Activated CD4-positive, alpha-beta T cell treated with anti-CD3 and anti-CD28 coated beads for 36 hours (primary cell): Measurements from ENCODE around the gene IRX3. TPM values are rescaled to one million over a fixed set of nuclear protein-coding genes. Genes with fewer than 3 reads are reported as not detected.

ENCODE experiments used
- ATAC-seq: fragments of 200-7000 bp; cut with Tn5 transposase; one replicate; pipeline ENCODE4 v1.10.0; 2021; ENCODE audit warnings: mild to moderate bottlenecking, moderate library complexity
- CTCF ChIA-PET: fragments of 350-600 bp; sonication (Branson Sonifier 250); formaldehyde crosslinking; loops from one replicate; lab custom pipeline; 2021; ENCODE audit warnings: antibody characterized with exemption; lab: Charles Lee
- POLR2A ChIA-PET: fragments of 350-600 bp; sonication (Branson Sonifier 250); formaldehyde crosslinking; loops from one replicate; lab custom pipeline; 2021; ENCODE audit warnings: antibody characterized with exemption, inconsistent platforms; lab: Charles Lee
- DNase-seq: peaks from one replicate; pipeline ENCODE4 v3.0.0-alpha.2; 2020
- H3K27ac Mint-ChIP-seq: one replicate; pipeline ENCODE4 v1.8.0; 2021; ENCODE audit warnings: mixed read lengths
- H3K27me3 Mint-ChIP-seq: one replicate; pipeline ENCODE4 v1.8.0; 2021; ENCODE audit warnings: mixed read lengths
- H3K36me3 Mint-ChIP-seq: one replicate; pipeline ENCODE4 v1.8.0; 2021; ENCODE audit warnings: low read depth, mixed read lengths
- H3K4me1 Mint-ChIP-seq: one replicate; pipeline ENCODE4 v1.8.0; 2021; ENCODE audit warnings: mixed read lengths
- H3K4me3 Mint-ChIP-seq: one replicate; pipeline ENCODE4 v1.8.0; 2021; ENCODE audit warnings: mild to moderate bottlenecking, moderate library complexity, mixed read lengths
- H3K9me3 Mint-ChIP-seq: one replicate; pipeline ENCODE4 v1.8.0; 2021; ENCODE audit warnings: low read depth, mixed read lengths
- intact Hi-C, 2 experiments: fragments of 100-400 bp; cut with DNase I in 1 of 2; cut with micrococcal nuclease in 1 of 2; formaldehyde crosslinking; loops; one replicate each; pipeline versions ENCODE4 v1.14.2 to v1.15.1; 2022 to 2024; cut with DNase I, micrococcal nuclease
- total RNA-seq, 2 experiments: library from RNA; stranded (reverse); gene quantifications; one replicate each; pipeline ENCODE4 v1.2.3, GENCODE V29; 2021

The IRX3 gene
- total RNA-seq, 2 experiments from 2014 or later = not detected

- no peak for DNase-seq
- H3K27me3 Mint-ChIP-seq = no peaks in the 10 kb centered on the region
- H3K36me3 Mint-ChIP-seq = no peaks in the 10 kb centered on the region
- ChIA-PET POLR2A (no interaction called here), CTCF (no interaction called here)
- no peaks in the 10 kb centered on the region for H3K9me3 Mint-ChIP-seq
- intact Hi-C loops = no loop called here
- no peak overlapping the region for H3K4me3 Mint-ChIP-seq
- no peaks in the 10 kb centered on the region for H3K4me1 Mint-ChIP-seq
- H3K27ac Mint-ChIP-seq = no peak overlapping the region
- ATAC-seq = no peak
Observed at GRCh38 chr16:54316095-54316889, 29.7 kb upstream of the IRX3 start.

- Mint-ChIP-seq H3K4me1 (no peaks in the 10 kb centered on the region), H3K4me3 (no peak overlapping the region), H3K36me3 (no peaks in the 10 kb centered on the region), H3K9me3 (no peaks in the 10 kb centered on the region), H3K27ac (no peak overlapping the region), H3K27me3 (peaks cover 2% of the 10 kb centered on the region)
- DNase-seq = no peak
- POLR2A ChIA-PET = no interaction called here
- intact Hi-C loops = no loop called here
- ATAC-seq = no peak
- CTCF ChIA-PET = no interaction called here
Observed at GRCh38 chr16:54313789-54314188, 27.2 kb upstream of the IRX3 start.

DNA sequence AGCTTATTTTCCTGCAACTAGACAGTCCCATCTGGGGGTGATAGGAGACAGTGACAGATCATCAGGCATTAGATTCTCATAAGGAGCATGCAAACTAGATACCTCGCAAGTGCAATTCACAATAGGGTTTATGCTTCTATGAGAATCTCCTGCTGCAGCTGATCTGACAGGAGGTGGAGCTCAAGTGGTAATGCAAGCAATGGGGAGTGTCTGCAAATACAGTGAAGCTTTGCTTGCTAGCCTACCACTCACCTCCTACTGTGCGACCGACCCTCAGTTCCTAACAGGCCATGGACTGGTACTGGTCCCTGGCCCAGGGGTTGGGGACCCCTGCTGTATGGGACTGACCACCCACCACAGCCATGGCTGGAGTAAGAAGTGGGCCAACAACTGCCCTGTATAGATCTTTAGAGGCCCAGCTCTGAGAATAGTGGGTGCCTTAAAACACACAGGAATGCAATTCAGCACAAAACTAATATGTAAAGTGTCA, 26.0 kb upstream of the IRX3 start:
- Mint-ChIP-seq H3K27ac (no peak overlapping the region), H3K36me3 (no peaks in the 10 kb centered on the region), H3K27me3 (peaks cover 2% of the 10 kb centered on the region), H3K4me1 (no peaks in the 10 kb centered on the region), H3K4me3 (no peak overlapping the region), H3K9me3 (no peaks in the 10 kb centered on the region)
- POLR2A ChIA-PET = no interaction called here
- CTCF ChIA-PET = interaction anchor here (0.8 kb wide), 1 partner anchor 75 kb away, joined by 3 read pairs; no protein-coding TSS in a partner anchor
- ATAC-seq (no peak), DNase-seq (no peak)
- intact Hi-C loops = no loop called here

GRCh38 chr16:54309341-54309740, 22.8 kb upstream of the IRX3 start:
- Mint-ChIP-seq H3K9me3 (no peaks in the 10 kb centered on the region), H3K4me3 (no peak overlapping the region), H3K4me1 (no peaks in the 10 kb centered on the region), H3K36me3 (no peaks in the 10 kb centered on the region), H3K27ac (no peak overlapping the region), H3K27me3 (peaks cover 4% of the 10 kb centered on the region)
- DNase-seq (no peak), ATAC-seq (no peak)
- ChIA-PET CTCF (no interaction called here), POLR2A (no interaction called here)
- intact Hi-C loops = no loop called here

DNA sequence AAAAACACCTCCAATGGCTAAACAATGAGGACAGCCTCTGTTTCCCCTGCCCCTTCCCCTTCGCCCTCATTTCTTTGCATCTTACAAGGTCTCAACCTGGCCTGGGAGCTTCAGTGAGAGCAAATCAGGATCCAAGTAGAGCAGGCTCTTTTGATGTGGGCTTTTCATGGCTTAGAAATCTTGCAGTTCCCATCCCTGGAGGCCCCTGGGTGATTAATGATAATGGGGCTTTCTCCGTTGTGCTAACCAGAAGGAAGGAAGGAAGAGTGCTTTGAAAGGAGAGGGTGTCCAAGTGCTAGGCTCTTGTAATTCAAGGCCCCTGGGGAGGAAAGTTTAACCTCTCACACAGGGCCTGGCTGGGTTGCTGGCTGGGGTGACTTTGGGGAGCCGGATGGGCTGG, 18.5 kb upstream of the IRX3 start:
- POLR2A ChIA-PET = no interaction called here
- intact Hi-C loops = no loop called here
- DNase-seq = no peak
- CTCF ChIA-PET = interaction anchor here (0.5 kb wide), 1 partner anchor 194 kb away, joined by 3 read pairs; no protein-coding TSS in a partner anchor
- H3K4me1 Mint-ChIP-seq = no peaks in the 10 kb centered on the region
- ATAC-seq = no peak
- H3K27ac Mint-ChIP-seq = no peak overlapping the region
- no peaks in the 10 kb centered on the region for H3K36me3 Mint-ChIP-seq
- H3K9me3 Mint-ChIP-seq = no peaks in the 10 kb centered on the region
- no peak overlapping the region for H3K4me3 Mint-ChIP-seq
- peaks cover 3% of the 10 kb centered on the region for H3K27me3 Mint-ChIP-seq

GRCh38 chr16:54303613-54304012, 17.0 kb upstream of the IRX3 start:
- CTCF ChIA-PET = no interaction called here

DNA sequence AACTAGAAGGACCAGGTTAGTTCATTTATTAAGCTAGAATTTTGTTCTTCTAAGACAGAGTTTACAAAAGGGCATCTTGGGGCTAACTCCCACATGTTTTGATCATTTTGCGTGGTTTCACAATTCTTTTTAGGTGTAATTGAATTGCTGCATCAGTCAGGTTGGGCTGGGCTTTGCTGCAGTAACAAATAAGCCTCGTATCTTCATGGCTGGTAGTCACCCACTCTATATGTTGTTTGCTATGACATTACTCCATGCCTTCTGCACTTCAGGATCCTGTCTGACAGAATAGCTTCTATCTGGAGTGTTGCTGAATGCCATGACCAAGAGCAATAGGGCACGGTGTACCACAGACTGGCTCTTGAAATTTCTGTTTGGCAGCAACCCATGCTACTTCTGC, 10.6 kb upstream of the IRX3 start:
- Mint-ChIP-seq H3K27me3 (peaks cover 20% of the 10 kb centered on the region), H3K36me3 (no peaks in the 10 kb centered on the region), H3K27ac (no peak overlapping the region), H3K9me3 (peaks cover 5% of the 10 kb centered on the region), H3K4me1 (no peaks in the 10 kb centered on the region), H3K4me3 (no peak overlapping the region)
- CTCF ChIA-PET = interaction anchor here (0.6 kb wide), 1 partner anchor 406 kb away, joined by 3 read pairs; no protein-coding TSS in a partner anchor
- DNase-seq (no peak), ATAC-seq (no peak)
- intact Hi-C loops = no loop called here
- POLR2A ChIA-PET = no interaction called here

More at GRCh38 chr16:54303613-54304012, 17.0 kb upstream of the IRX3 start:
- peaks cover 5% of the 10 kb centered on the region for H3K27me3 Mint-ChIP-seq
- POLR2A ChIA-PET = no interaction called here
- no peak overlapping the region for H3K4me3 Mint-ChIP-seq
- no peaks in the 10 kb centered on the region for H3K4me1 Mint-ChIP-seq
- no peaks in the 10 kb centered on the region for H3K9me3 Mint-ChIP-seq
- H3K36me3 Mint-ChIP-seq = no peaks in the 10 kb centered on the region
- intact Hi-C loops = no loop called here
- no peak for ATAC-seq
- H3K27ac Mint-ChIP-seq = no peak overlapping the region
- DNase-seq = no peak

DNA sequence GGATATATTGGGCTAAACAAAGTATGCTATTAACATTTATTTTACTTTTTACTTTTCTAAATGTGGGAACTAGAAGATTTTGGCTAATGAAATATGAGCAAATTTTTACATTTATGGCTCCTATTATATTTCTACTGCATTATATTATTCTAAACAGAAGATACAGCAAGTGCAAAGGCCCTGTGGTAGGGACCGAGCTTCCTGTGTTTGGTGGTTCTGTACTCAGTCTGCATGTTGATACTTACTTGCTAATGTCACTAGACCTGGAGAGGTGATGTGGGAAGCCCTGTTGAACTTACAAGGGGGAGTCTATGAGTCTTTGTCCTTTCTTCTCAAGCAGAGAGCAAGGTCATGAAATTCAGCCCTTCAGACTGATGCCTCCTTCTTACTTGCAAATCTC, 10.0 kb upstream of the IRX3 start:
- no peak for DNase-seq

DNA sequence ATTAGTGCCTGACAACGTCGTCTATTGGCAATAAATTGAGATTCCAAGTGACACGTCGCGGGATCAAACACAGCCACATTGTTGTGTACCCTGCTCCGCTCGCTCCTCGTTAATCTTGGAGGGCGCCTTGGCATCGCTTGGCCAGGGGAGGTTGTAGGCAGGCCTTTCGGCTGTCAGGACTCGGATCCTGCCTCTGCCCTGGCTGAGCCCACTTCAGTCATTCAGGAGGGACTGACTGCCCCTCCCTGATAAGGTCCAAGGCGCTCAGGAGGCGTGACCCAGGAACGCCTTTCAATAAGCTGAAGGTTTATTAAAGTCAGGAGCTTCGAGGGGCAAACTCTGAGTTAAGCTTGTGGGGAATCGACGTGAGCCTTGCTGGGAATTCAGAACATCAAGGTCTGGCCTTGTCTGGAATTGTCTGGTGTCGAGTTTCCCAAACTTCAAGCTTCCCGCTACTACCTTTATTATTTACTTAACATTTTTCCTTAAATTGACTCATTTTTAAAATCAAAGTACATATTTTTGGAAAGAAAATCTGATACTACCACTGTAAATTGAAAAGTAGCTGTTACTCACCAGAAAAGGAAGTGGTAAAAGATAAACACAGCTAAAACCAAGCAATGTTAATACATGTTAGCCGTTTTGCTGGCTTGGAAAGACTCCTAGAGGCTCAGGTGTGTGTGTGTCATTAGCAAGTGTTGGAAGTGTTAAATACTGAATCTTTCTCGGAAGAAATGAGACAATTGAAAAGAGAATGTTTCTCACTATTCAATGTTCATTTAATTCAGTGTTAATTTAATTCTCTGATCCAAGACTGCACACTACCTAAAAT, 5.3 kb upstream of the IRX3 start:
- Mint-ChIP-seq H3K27ac (no peak overlapping the region), H3K9me3 (peaks cover 5% of the 10 kb centered on the region), H3K4me1 (peaks cover 13% of the 10 kb centered on the region), H3K36me3 (no peaks in the 10 kb centered on the region), H3K27me3 (peaks cover 50% of the 10 kb centered on the region), H3K4me3 (no peak overlapping the region)
- intact Hi-C loops = no loop called here
- ATAC-seq (no peak), DNase-seq (no peak)
- CTCF ChIA-PET = interaction anchor here (1.1 to 1.2 kb wide), 2 partner anchors 11 to 350 kb away, joined by 3 to 5 read pairs; no protein-coding TSS in a partner anchor
- POLR2A ChIA-PET = no interaction called here

More for the DNA sequence above, 10.0 kb upstream of the IRX3 start:
- ATAC-seq = no peak
- Mint-ChIP-seq H3K27ac (no peak overlapping the region), H3K9me3 (peaks cover 5% of the 10 kb centered on the region), H3K27me3 (peaks cover 25% of the 10 kb centered on the region), H3K4me3 (no peak overlapping the region), H3K4me1 (no peaks in the 10 kb centered on the region), H3K36me3 (no peaks in the 10 kb centered on the region)
- intact Hi-C loops = no loop called here
- ChIA-PET CTCF (interaction anchor here (0.6 kb wide), 1 partner anchor 405 kb away, joined by 3 read pairs; no protein-coding TSS in a partner anchor), POLR2A (no interaction called here)

DNA sequence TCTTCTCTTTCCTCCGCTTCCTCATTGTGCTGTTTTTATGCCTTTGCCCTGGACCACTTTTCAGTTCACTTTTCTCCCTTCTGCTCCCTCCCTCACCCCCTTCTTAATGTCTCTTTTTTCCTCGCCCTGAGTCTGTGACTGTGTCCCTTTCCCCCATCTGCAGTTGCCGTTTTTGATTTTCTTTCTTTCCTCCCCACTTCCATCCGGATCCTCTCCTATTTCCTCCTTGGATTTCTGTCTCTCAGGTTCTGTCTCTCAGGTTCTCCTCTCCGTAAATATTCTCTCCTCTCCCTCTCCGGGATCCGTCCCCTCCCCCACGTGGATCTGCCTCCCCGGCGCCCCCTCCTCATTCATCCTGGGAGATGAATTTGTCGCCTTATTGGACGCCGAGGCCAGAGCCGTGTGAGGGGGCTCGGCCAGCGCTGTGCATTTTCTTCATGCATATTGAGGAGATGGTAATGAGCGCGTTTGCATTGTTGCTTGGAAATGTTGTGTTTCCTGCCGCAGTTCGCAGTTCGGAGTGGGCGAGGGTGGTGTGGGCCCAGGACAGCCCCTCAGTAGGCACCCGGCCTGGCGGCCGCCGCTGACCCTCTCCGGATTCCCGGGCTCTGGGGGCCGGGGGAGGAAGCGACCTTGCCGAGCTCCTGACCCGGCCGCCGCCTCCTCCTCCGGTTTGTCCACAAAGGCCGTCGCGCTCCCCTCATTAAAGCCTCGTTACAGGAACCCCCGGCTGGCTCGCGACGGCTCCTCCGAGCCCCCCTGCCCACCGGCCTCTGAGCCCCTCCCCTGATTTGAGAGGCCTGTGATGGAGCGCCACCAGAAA, 4.5 kb upstream of the IRX3 start:
- ChIA-PET CTCF (interaction anchor here (1.1 to 1.2 kb wide), 2 partner anchors 10 to 349 kb away, joined by 3 to 5 read pairs; no protein-coding TSS in a partner anchor), POLR2A (no interaction called here)
- Mint-ChIP-seq H3K27me3 (peaks cover 55% of the 10 kb centered on the region), H3K36me3 (no peaks in the 10 kb centered on the region), H3K9me3 (peaks cover 3% of the 10 kb centered on the region), H3K4me3 (no peak overlapping the region), H3K27ac (no peak overlapping the region), H3K4me1 (peaks cover 18% of the 10 kb centered on the region)
- intact Hi-C loops = no loop called here
- ATAC-seq (no peak), DNase-seq (no peak)
